SHP77 treated with DMSO at 0.1 percent for 48 hours (cell line): ENCODE data around the gene RTL3.

Experiments used
- DNase-seq: peaks from one replicate; lab custom pipeline; 2025; lab: John Stamatoyannopoulos, UW

RTL3 gene

GRCh38 chrX:78618987-78619386 is 40.1 kb downstream of the RTL3 start:
- no peak for DNase-seq

GRCh38 chrX:78614264-78614663 is 44.9 kb downstream of the RTL3 start:
- no peak for DNase-seq
